GM10266 (cell line): ENCODE data around the gene NSG1.

Experiments
- DNase-seq: peaks from one replicate; pipeline ENCODE4 v3.0.0; 2012; ENCODE audit errors: extremely low spot score
- TF ChIP-seq, protein P1 (sequence below): IDR thresholded peaks from 2 replicates; pipeline ENCODE4 v1.5.1; 2012; ENCODE audit warnings: mild to moderate bottlenecking, low read depth; ENCODE audit not compliant: control insufficient read depth, insufficient read depth; ENCODE audit errors: missing control alignments

The NSG1 gene

DNA sequence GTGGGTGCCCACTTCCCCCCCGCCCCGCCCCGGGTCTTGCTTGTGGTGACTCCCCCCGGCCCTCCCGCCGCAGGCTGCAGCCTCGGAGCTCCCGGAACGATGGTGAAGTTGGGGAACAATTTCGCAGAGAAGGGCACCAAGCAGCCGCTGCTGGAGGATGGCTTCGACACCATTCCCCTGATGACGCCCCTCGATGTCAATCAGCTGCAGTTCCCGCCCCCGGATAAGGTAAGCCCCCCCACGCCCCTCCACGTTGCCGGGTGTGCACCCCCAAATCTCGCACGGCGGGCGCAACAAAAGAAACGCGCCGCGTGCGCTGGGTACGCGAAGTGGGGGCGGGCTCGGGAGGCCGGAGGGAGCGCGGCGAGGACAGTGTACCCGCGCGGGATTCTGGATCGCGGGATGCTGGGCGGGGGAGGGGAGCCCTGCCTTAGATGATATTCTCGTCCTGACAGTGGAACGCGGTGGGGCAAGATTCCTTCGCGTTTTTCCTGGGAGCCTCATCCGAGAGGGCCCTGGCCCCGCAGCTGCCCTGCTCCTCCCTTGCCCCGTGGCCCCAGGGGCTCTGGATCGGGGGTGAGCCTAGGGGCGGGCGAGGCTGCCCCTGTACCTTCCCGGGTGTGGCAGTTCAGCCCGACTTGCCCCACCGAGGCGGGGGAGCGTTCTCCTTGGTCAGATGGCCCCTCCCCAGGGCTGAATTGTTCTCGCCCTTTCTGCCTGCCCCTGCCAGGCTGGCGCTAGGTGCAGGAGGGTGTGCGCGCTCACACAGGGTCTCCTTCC is 819 bp downstream of the NSG1 start:
- no peak for DNase-seq
- TF ChIP-seq, protein P1, sequence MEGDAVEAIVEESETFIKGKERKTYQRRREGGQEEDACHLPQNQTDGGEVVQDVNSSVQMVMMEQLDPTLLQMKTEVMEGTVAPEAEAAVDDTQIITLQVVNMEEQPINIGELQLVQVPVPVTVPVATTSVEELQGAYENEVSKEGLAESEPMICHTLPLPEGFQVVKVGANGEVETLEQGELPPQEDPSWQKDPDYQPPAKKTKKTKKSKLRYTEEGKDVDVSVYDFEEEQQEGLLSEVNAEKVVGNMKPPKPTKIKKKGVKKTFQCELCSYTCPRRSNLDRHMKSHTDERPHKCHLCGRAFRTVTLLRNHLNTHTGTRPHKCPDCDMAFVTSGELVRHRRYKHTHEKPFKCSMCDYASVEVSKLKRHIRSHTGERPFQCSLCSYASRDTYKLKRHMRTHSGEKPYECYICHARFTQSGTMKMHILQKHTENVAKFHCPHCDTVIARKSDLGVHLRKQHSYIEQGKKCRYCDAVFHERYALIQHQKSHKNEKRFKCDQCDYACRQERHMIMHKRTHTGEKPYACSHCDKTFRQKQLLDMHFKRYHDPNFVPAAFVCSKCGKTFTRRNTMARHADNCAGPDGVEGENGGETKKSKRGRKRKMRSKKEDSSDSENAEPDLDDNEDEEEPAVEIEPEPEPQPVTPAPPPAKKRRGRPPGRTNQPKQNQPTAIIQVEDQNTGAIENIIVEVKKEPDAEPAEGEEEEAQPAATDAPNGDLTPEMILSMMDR = no peak

DNA sequence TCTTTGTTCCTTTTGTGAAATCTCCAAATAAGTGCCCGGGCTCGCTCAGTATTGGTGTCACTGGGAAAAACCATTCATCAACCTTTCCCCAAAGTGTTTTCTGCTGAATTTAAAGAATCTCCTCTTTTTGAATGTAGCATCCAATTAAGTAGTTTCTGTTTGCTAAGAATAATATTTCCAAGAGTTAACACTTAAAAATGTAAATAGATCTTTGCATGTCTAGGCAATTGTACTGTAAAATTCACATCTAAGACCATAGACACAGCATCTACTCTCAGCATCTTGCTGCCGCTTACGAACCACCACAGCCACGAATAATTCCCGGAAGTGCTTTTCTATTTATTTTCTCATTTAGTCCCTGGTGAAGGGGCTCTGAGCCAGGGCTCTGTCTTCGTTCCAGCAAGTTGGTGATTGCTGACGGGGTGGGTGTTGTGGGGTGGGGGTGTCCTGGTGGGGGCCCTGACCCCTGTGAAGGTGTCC is 1.4 kb downstream of the NSG1 start:
- no peak for DNase-seq
- TF ChIP-seq, protein P1 = no peak

DNA sequence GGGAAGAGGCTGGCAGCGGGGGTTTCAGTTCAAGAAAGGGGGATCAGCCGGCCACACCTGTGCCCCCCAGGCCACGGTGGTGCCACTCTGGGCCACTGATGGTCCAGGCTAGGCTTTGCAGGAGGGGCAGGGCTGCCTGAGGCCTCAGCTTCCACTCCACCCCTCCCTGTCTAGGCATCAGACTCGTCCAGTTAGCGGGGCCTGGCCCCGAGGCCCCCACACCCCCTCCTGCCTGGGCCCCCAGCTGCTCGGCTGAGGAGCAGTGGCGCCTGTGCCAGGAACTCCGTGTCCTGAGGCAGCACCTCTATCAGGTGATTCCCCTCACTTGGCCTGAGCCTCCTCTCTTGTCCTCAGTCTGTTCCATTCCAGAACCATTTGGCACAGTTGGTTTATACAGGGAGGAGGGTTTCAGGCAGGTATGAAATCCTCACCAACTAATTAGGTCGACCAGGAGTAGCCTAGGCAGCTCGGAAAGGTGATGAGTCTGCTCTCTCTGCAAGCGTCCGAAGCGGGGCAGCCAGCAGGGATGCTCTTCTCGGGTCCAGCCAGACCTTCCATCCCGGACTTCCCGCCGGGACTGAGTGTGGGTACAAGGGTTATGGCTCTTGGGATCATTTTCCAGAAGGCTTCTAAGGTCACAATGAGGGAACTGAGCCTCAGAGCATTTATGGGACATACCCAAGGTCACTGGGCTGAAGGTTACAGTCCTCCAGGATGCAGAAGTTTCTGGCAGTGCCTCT is 2.1 kb downstream of the NSG1 start:
- TF ChIP-seq, protein P1 = no peak
- DNase-seq = no peak

DNA sequence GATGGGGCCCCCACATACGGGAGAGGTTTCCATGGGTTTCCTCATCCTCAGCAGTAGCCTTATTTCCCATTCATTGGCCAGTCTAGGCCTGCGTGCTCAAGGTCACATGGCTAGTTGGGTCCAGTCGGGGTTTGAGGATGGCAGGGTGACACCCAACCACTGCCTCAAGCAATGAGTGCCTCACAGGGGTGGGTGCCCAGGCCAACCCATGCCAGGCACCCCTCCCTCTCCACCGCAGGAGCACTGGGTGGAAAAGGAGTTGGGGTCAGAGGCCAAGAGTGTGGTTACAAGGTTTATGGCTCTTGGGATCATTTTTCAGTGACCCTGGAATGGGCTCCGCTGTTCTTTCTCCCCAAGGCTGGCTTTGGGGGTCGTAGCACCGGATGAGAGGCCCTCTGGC is 3.1 kb downstream of the NSG1 start:
- TF ChIP-seq, protein P1 = no peak
- no peak for DNase-seq

DNA sequence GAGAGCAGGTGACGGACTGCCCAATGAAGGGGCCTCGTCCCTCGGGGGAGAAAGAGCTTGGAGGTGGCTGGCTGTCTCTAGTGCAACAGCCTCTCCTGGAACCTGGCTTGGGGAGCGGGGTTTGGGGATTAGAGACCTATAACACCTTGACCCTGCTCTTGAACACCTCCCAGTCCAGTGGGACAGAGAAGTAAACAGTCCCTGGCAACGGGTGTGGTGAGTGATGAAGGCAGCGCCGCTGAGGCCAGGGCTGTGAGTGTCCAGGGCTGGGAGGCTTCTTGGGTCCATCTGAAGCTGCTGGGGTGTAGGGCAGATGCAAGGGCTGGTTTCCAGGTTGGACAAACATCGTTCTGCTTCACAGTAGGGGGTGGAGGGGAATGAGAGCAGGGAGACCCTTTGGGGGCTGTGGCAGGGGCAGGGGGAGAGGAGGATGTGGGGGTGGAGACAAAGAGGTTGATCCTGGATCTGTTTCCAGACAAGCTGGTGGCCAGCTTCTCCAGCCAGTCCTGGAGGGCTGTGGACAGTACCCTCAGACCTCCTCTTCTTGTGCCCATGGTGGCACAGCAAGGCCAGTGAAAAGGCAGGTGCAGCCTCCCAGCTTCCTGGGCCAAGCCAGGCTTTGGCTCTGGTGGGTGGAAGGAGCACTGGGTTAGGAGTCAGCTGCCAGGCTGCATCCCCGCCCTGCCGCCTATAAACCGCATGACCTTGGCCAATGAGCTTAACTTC is 3.8 kb downstream of the NSG1 start:
- TF ChIP-seq, protein P1 = no peak

DNA sequence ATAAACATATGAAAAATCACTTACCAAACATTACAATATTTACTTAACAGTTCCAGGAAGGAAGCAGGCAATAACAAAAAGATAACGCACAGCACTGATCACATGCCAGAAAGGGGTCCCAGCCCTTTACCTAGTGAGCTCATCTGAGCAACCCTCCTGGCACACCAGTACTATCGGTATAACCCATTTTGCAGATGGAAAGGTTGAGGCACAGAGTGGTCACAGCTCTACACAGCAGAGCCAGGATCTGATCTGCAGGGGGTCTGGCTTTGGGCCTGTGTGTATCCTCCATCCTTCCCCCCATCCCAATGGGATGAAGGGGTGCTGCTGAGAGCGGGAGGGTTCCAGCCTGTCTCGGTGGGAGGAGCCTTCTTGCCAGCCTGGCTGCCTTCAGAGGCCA is 5.0 kb downstream of the NSG1 start:
- TF ChIP-seq, protein P1 = no peak
- DNase-seq = no peak

More for the DNA sequence above, 3.8 kb downstream of the NSG1 start:
- DNase-seq = no peak
